Epithelial cell of proximal tubule (primary cell): Measurements from ENCODE around the gene TIMM22. TPM values are rescaled to one million over a fixed set of nuclear protein-coding genes. Genes with fewer than 3 reads are reported as not detected.

ENCODE experiments used
- DNase-seq: peaks from one replicate; pipeline ENCODE4 v3.0.0-alpha.2; 2011; ENCODE audit warnings: low read depth
- H3K4me3 ChIP-seq: 2 replicates; pipeline ENCODE4 v1.5.1; 2011; ENCODE audit warnings: low read depth, mild to moderate bottlenecking, low read length
- CTCF ChIP-seq: conservative IDR thresholded peaks from 2 replicates; pipeline ENCODE4 v1.5.1; 2012; ENCODE audit warnings: low read depth, mild to moderate bottlenecking, low read length
- total RNA-seq: library from RNA; depleted of rRNA; stranded (reverse); fragments of >200 nt; gene quantifications from 2 replicates; pipeline ENCODE4 v1.2.3, GENCODE V29; 2015

The TIMM22 gene
- total RNA-seq, 1 donor from 2014 or later, result 18.7 TPM

- no peak for DNase-seq
- H3K4me3 ChIP-seq, result no peak overlapping the region
- TF ChIP-seq CTCF, result no peak
Measured at GRCh38 chr17:1025733-1026598, 29.0 kb downstream of the TIMM22 start.

- TF ChIP-seq CTCF, result no peak
- no peak for DNase-seq
Measured at GRCh38 chr17:1026599-1026975, 29.7 kb downstream of the TIMM22 start.

GRCh38 chr17:1027044-1027443 is 30.1 kb downstream of the TIMM22 start:
- H3K4me3 ChIP-seq, result no peak overlapping the region
- no peak for TF ChIP-seq CTCF
- no peak for DNase-seq

More at GRCh38 chr17:1026599-1026975, 29.7 kb downstream of the TIMM22 start:
- H3K4me3 ChIP-seq, result no peak overlapping the region

GRCh38 chr17:1029196-1029921 is 32.4 kb downstream of the TIMM22 start:
- H3K4me3 ChIP-seq, result no peak overlapping the region
- no peak for TF ChIP-seq CTCF
- peak; percentile 30 for DNase-seq

GRCh38 chr17:1029922-1030644 is 33.2 kb downstream of the TIMM22 start:
- no peak overlapping the region for H3K4me3 ChIP-seq
- DNase-seq, result no peak
- no peak for TF ChIP-seq CTCF

- DNase-seq, result no peak
- TF ChIP-seq CTCF, result no peak
- no peak overlapping the region for H3K4me3 ChIP-seq
Measured at GRCh38 chr17:1030684-1031532, 34.0 kb downstream of the TIMM22 start.
